ENCODE results near the gene TMEM87B.
"Not testable (repeated sequence)": the region's sequence is repeated elsewhere in the genome, so short reads cannot be mapped to it uniquely, and the experiment has no call there.

GRCh38 chr2:112039556-112039955, 15.5 kb upstream of the TMEM87B start:
- not testable (repeated sequence) for TF ChIP-seq CTCF (conservative IDR thresholded peaks at IDR 0.05; ENCODE audit: low read depth, low read length); BHLHE40 (IDR thresholded peaks at IDR 0.05; ENCODE audit: low read depth, low read length); RAD21 (IDR thresholded peaks at IDR 0.05; ENCODE audit: low read length); RCOR1 (IDR thresholded peaks at IDR 0.05; ENCODE audit: insufficient replicate concordance, low read length); MAFK (IDR thresholded peaks at IDR 0.05; ENCODE audit: low read depth, low read length); USF2 (IDR thresholded peaks at IDR 0.05; ENCODE audit: low read depth, low read length); POLR2A (IDR thresholded peaks at IDR 0.05; ENCODE audit: low read depth, low read length); CEBPB (IDR thresholded peaks at IDR 0.05; ENCODE audit: low read depth, low read length); ELK1 (IDR thresholded peaks at IDR 0.05; ENCODE audit: borderline replicate concordance, low read depth, low read length); MAZ (IDR thresholded peaks at IDR 0.05; ENCODE audit: borderline replicate concordance, low read depth, low read length); MXI1 (IDR thresholded peaks at IDR 0.05; ENCODE audit: borderline replicate concordance, low read depth, low read length); RFX5 (IDR thresholded peaks at IDR 0.05; ENCODE audit: low read depth, low read length); SMC3 (IDR thresholded peaks at IDR 0.05; ENCODE audit: low read depth, low read length); FOS (IDR thresholded peaks at IDR 0.05; ENCODE audit: low read depth, low read length)

Measured in IMR-90 (cell line).